GM23338 (cell line): ENCODE measurements around the gene LARGE1. TPM values are rescaled to one million over a fixed set of nuclear protein-coding genes. Genes with fewer than 3 reads are reported as not detected.

Experiments used
- ATAC-seq: fragments of 200-7000 bp; cut with Tn5 transposase; 3 replicates; pipeline ENCODE4 v1.9.1; 2020
- DNase-seq: peaks from one replicate; pipeline ENCODE4 v3.0.0-alpha.2; 2015; ENCODE audit warnings: low spot score
- H2AFZ ChIP-seq: fragments of 200-600 bp; sonication (generic); 2 replicates; pipeline ENCODE4 v1.8.0; 2016; ENCODE audit warnings: antibody characterized with exemption, mild to moderate bottlenecking, moderate library complexity
- H3F3A ChIP-seq: fragments of 200-600 bp; sonication (generic); replicated peaks from 2 replicates; pipeline ENCODE4 v1.8.0; 2017; ENCODE audit warnings: antibody characterized with exemption, mixed run types, low read depth
- H3K27ac ChIP-seq: fragments of 200-600 bp; sonication (generic); 2 replicates; pipeline ENCODE4 v1.6.1; 2016; ENCODE audit warnings: low read depth
- H3K27me3 ChIP-seq: fragments of 200-600 bp; sonication (generic); 2 replicates; pipeline ENCODE4 v1.8.0; 2016; ENCODE audit warnings: mild to moderate bottlenecking, mixed run types, moderate library complexity; ENCODE audit not compliant: insufficient read depth
- H3K36me3 ChIP-seq: fragments of 200-600 bp; sonication (generic); 2 replicates; pipeline ENCODE4 v1.8.0; 2016; ENCODE audit warnings: mild to moderate bottlenecking; ENCODE audit not compliant: insufficient read depth
- H3K4me1 ChIP-seq: fragments of 200-600 bp; sonication (generic); 2 replicates; pipeline ENCODE4 v1.8.0; 2016; ENCODE audit warnings: mild to moderate bottlenecking, moderate library complexity; ENCODE audit not compliant: insufficient read depth
- H3K4me2 ChIP-seq: fragments of 200-600 bp; sonication (generic); 2 replicates; pipeline ENCODE4 v1.7.1; 2017; ENCODE audit warnings: mixed run types
- H3K4me3 ChIP-seq: fragments of 200-600 bp; sonication (generic); 2 replicates; pipeline ENCODE4 v1.6.1; 2016; ENCODE audit warnings: mixed run types
- H3K79me2 ChIP-seq: fragments of 200-600 bp; sonication (generic); replicated peaks from 2 replicates; pipeline ENCODE4 v1.8.0; 2017; ENCODE audit warnings: mild to moderate bottlenecking; ENCODE audit not compliant: insufficient read depth
- H3K9me2 ChIP-seq: fragments of 200-600 bp; sonication (generic); 2 replicates; pipeline ENCODE4 v1.8.0; 2017; ENCODE audit not compliant: insufficient read depth
- H4K20me1 ChIP-seq: fragments of 200-600 bp; sonication (generic); replicated peaks from 2 replicates; pipeline ENCODE4 v1.8.0; 2017; ENCODE audit warnings: mild to moderate bottlenecking; ENCODE audit not compliant: insufficient read depth
- H3K27ac Mint-ChIP-seq: 2 replicates; pipeline ENCODE4 v1.8.0; 2020; ENCODE audit warnings: inconsistent platforms, mild to moderate bottlenecking, moderate library complexity, mixed read lengths
- H3K27me3 Mint-ChIP-seq: 3 replicates; pipeline ENCODE4 v1.8.0; 2022; ENCODE audit warnings: low read depth, mild to moderate bottlenecking, moderate library complexity, mixed read lengths, inconsistent platforms; ENCODE audit not compliant: insufficient read depth, poor library complexity
- H3K36me3 Mint-ChIP-seq: 3 replicates; pipeline ENCODE4 v1.8.0; 2021; ENCODE audit warnings: low read depth, mild to moderate bottlenecking, inconsistent platforms, moderate library complexity, mixed read lengths
- H3K4me1 Mint-ChIP-seq: 3 replicates; pipeline ENCODE4 v1.8.0; 2020; ENCODE audit warnings: mild to moderate bottlenecking, inconsistent platforms, mixed read lengths
- H3K4me3 Mint-ChIP-seq: 3 replicates; pipeline ENCODE4 v1.8.0; 2021; ENCODE audit warnings: moderate library complexity, mild to moderate bottlenecking, inconsistent platforms, mixed read lengths
- H3K9me3 Mint-ChIP-seq: 3 replicates; pipeline ENCODE4 v1.8.0; 2020; ENCODE audit warnings: moderate library complexity, mild to moderate bottlenecking, inconsistent platforms, mixed read lengths
- CREB1 ChIP-seq: fragments of 250-450 bp; sonication (Bioruptor Pico); IDR thresholded peaks from 2 replicates; pipeline ENCODE4 v1.5.0; 2020; ENCODE audit warnings: low read depth, mild to moderate bottlenecking, moderate library complexity
- EZH2 ChIP-seq: fragments of 200-600 bp; sonication (generic); IDR thresholded peaks from one replicate; pipeline ENCODE4 v1.8.0; 2017; ENCODE audit warnings: antibody characterized with exemption, mild to moderate bottlenecking, low read depth; ENCODE audit not compliant: unreplicated experiment
- EZH2phosphoT487 ChIP-seq: fragments of 200-600 bp; sonication (generic); IDR thresholded peaks from one replicate; pipeline ENCODE4 v1.8.1; 2018; ENCODE audit warnings: antibody characterized with exemption; ENCODE audit not compliant: unreplicated experiment
- JUNB ChIP-seq: IDR thresholded peaks from one replicate; pipeline ENCODE4 v1.6.1; 2016; ENCODE audit warnings: antibody characterized with exemption; ENCODE audit not compliant: unreplicated experiment
- NANOG ChIP-seq: IDR thresholded peaks from 2 replicates; pipeline ENCODE4 v1.6.1; 2016; ENCODE audit warnings: antibody characterized with exemption, borderline replicate concordance
- POLR2AphosphoS5 ChIP-seq: IDR thresholded peaks from 2 replicates; pipeline ENCODE4 v1.6.1; 2016; ENCODE audit warnings: antibody characterized with exemption, low read depth
- STAT1 ChIP-seq: IDR thresholded peaks from one replicate; pipeline ENCODE4 v1.6.1; 2016; ENCODE audit warnings: antibody characterized with exemption; ENCODE audit not compliant: unreplicated experiment
- ZNF114 ChIP-seq: fragments of 250-450 bp; sonication (Bioruptor Pico); IDR thresholded peaks from 2 replicates; pipeline ENCODE4 v1.5.0; 2020; ENCODE audit warnings: mild to moderate bottlenecking, moderate library complexity
- ZNF331 ChIP-seq: fragments of 250-450 bp; sonication (Bioruptor Pico); IDR thresholded peaks from 2 replicates; pipeline ENCODE4 v1.5.0; 2020; ENCODE audit warnings: low read depth, mild to moderate bottlenecking, moderate library complexity
- polyA plus RNA-seq: library from polyadenylated mRNA; unstranded; fragments of >200 nt; fragmentation: Nextera tagmentation; extraction: Ambion mirVana; gene quantifications from 2 replicates; pipeline ENCODE4 v1.2.1, GENCODE V29; 2016
- total RNA-seq: library from RNA; depleted of rRNA; stranded (reverse); fragments of >200 nt; shearing (Covaris generic); gene quantifications from 2 replicates; pipeline ENCODE4 v1.2.3, GENCODE V29; 2014
- TF ChIP-seq, protein P1 (sequence below): IDR thresholded peaks from one replicate; pipeline ENCODE4 v1.6.1; 2018; ENCODE audit warnings: antibody characterized with exemption; ENCODE audit not compliant: unreplicated experiment
- TF ChIP-seq, protein P2 (sequence below): IDR thresholded peaks from 2 replicates; pipeline ENCODE4 v1.6.1; 2016; ENCODE audit warnings: antibody characterized with exemption
- TF ChIP-seq, protein P3 (sequence below): fragments of 250-450 bp; sonication (Bioruptor Pico); IDR thresholded peaks from 2 replicates; pipeline ENCODE4 v1.5.0; 2020; ENCODE audit warnings: mild to moderate bottlenecking, moderate library complexity
- TF ChIP-seq, protein P4 (sequence below), 2 experiments: fragments of 200-600 bp in 1 of 2; sonication (generic) in 1 of 2; conservative IDR thresholded peaks; 2 replicates each; pipeline versions ENCODE4 v1.5.1 to v1.6.1; 2016 to 2017; ENCODE audit warnings: antibody characterized with exemption in 2 of 2, low read depth in 2 of 2, mild to moderate bottlenecking in 2 of 2, moderate library complexity in 1 of 2

Gene LARGE1
- total and polyA plus RNA-seq, 2 experiments from 2014 or later = 12.8 to 75.6 TPM

DNA sequence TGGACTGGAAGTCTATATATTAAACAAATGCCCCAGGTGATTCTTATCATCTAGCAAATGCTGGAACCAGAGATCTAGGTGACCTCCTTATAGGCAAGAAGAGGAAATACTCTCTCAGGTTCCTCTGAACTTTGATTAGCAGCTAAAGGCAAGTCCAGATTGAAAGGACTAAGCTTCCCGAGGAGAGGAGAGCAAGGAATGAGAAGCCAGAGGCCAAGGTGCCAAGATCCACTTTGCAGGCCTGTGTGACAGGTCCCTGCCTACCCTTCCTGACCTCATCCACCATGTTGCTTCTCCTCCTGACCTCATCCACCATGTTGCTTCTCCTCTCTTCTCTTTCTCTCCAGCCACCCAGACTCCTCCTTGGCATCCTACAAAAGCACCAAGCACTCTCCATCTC, 173.2 kb downstream of the LARGE1 start:
- ATAC-seq (no peak), DNase-seq (no peak)
- Histone ChIP-seq H3K27me3 (no peaks in the 10 kb centered on the region), H3K4me1 (no peaks in the 10 kb centered on the region; the same call in 1 of the 2 replicates), H3K4me2 (no peak overlapping the region), H2AFZ (no peak overlapping the region), H3K79me2 (peaks cover 97% of the 10 kb centered on the region), H3K4me3 (no peak overlapping the region), H4K20me1 (peaks cover 31% of the 10 kb centered on the region), H3K9me2 (no peaks in the 10 kb centered on the region), H3K27ac (no peak overlapping the region), H3K36me3 (no peaks in the 10 kb centered on the region; the same call in 1 of the 2 replicates), H3F3A (no peaks in the 10 kb centered on the region)
- peaks cover 52% of the 10 kb centered on the region for H3K36me3 Mint-ChIP-seq
- H3K27ac Mint-ChIP-seq = no peak overlapping the region
- TF ChIP-seq NANOG (no peak), EZH2 (no peak), ZNF114 (CRISPR knock-in tag) (no peak), STAT1 (no peak), JUNB (no peak), EZH2phosphoT487 (no peak), ZNF331 (CRISPR knock-in tag) (no peak), CREB1 (CRISPR knock-in tag) (no peak), POLR2AphosphoS5 (no peak)
- TF ChIP-seq, protein P1, sequence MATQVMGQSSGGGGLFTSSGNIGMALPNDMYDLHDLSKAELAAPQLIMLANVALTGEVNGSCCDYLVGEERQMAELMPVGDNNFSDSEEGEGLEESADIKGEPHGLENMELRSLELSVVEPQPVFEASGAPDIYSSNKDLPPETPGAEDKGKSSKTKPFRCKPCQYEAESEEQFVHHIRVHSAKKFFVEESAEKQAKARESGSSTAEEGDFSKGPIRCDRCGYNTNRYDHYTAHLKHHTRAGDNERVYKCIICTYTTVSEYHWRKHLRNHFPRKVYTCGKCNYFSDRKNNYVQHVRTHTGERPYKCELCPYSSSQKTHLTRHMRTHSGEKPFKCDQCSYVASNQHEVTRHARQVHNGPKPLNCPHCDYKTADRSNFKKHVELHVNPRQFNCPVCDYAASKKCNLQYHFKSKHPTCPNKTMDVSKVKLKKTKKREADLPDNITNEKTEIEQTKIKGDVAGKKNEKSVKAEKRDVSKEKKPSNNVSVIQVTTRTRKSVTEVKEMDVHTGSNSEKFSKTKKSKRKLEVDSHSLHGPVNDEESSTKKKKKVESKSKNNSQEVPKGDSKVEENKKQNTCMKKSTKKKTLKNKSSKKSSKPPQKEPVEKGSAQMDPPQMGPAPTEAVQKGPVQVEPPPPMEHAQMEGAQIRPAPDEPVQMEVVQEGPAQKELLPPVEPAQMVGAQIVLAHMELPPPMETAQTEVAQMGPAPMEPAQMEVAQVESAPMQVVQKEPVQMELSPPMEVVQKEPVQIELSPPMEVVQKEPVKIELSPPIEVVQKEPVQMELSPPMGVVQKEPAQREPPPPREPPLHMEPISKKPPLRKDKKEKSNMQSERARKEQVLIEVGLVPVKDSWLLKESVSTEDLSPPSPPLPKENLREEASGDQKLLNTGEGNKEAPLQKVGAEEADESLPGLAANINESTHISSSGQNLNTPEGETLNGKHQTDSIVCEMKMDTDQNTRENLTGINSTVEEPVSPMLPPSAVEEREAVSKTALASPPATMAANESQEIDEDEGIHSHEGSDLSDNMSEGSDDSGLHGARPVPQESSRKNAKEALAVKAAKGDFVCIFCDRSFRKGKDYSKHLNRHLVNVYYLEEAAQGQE = no peak
- TF ChIP-seq, protein P2, sequence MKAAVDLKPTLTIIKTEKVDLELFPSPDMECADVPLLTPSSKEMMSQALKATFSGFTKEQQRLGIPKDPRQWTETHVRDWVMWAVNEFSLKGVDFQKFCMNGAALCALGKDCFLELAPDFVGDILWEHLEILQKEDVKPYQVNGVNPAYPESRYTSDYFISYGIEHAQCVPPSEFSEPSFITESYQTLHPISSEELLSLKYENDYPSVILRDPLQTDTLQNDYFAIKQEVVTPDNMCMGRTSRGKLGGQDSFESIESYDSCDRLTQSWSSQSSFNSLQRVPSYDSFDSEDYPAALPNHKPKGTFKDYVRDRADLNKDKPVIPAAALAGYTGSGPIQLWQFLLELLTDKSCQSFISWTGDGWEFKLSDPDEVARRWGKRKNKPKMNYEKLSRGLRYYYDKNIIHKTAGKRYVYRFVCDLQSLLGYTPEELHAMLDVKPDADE = no peak
- TF ChIP-seq, protein P3, sequence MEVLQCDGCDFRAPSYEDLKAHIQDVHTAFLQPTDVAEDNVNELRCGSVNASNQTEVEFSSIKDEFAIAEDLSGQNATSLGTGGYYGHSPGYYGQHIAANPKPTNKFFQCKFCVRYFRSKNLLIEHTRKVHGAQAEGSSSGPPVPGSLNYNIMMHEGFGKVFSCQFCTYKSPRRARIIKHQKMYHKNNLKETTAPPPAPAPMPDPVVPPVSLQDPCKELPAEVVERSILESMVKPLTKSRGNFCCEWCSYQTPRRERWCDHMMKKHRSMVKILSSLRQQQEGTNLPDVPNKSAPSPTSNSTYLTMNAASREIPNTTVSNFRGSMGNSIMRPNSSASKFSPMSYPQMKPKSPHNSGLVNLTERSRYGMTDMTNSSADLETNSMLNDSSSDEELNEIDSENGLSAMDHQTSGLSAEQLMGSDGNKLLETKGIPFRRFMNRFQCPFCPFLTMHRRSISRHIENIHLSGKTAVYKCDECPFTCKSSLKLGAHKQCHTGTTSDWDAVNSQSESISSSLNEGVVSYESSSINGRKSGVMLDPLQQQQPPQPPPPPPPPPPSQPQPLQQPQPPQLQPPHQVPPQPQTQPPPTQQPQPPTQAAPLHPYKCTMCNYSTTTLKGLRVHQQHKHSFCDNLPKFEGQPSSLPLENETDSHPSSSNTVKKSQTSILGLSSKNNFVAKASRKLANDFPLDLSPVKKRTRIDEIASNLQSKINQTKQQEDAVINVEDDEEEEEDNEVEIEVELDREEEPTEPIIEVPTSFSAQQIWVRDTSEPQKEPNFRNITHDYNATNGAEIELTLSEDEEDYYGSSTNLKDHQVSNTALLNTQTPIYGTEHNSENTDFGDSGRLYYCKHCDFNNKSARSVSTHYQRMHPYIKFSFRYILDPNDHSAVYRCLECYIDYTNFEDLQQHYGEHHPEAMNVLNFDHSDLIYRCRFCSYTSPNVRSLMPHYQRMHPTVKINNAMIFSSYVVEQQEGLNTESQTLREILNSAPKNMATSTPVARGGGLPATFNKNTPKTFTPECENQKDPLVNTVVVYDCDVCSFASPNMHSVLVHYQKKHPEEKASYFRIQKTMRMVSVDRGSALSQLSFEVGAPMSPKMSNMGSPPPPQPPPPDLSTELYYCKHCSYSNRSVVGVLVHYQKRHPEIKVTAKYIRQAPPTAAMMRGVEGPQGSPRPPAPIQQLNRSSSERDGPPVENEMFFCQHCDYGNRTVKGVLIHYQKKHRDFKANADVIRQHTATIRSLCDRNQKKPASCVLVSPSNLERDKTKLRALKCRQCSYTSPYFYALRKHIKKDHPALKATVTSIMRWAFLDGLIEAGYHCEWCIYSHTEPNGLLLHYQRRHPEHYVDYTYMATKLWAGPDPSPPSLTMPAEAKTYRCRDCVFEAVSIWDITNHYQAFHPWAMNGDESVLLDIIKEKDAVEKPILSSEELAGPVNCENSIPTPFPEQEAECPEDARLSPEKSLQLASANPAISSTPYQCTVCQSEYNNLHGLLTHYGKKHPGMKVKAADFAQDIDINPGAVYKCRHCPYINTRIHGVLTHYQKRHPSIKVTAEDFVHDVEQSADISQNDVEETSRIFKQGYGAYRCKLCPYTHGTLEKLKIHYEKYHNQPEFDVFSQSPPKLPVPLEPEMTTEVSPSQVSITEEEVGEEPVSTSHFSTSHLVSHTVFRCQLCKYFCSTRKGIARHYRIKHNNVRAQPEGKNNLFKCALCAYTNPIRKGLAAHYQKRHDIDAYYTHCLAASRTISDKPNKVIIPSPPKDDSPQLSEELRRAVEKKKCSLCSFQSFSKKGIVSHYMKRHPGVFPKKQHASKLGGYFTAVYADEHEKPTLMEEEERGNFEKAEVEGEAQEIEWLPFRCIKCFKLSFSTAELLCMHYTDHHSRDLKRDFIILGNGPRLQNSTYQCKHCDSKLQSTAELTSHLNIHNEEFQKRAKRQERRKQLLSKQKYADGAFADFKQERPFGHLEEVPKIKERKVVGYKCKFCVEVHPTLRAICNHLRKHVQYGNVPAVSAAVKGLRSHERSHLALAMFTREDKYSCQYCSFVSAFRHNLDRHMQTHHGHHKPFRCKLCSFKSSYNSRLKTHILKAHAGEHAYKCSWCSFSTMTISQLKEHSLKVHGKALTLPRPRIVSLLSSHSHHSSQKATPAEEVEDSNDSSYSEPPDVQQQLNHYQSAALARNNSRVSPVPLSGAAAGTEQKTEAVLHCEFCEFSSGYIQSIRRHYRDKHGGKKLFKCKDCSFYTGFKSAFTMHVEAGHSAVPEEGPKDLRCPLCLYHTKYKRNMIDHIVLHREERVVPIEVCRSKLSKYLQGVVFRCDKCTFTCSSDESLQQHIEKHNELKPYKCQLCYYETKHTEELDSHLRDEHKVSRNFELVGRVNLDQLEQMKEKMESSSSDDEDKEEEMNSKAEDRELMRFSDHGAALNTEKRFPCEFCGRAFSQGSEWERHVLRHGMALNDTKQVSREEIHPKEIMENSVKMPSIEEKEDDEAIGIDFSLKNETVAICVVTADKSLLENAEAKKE (CRISPR knock-in tag) = no peak
- TF ChIP-seq, protein P4, sequence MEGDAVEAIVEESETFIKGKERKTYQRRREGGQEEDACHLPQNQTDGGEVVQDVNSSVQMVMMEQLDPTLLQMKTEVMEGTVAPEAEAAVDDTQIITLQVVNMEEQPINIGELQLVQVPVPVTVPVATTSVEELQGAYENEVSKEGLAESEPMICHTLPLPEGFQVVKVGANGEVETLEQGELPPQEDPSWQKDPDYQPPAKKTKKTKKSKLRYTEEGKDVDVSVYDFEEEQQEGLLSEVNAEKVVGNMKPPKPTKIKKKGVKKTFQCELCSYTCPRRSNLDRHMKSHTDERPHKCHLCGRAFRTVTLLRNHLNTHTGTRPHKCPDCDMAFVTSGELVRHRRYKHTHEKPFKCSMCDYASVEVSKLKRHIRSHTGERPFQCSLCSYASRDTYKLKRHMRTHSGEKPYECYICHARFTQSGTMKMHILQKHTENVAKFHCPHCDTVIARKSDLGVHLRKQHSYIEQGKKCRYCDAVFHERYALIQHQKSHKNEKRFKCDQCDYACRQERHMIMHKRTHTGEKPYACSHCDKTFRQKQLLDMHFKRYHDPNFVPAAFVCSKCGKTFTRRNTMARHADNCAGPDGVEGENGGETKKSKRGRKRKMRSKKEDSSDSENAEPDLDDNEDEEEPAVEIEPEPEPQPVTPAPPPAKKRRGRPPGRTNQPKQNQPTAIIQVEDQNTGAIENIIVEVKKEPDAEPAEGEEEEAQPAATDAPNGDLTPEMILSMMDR (conservative IDR thresholded peaks at IDR 0.05; ENCODE audit: low read depth in 2 of 2) = no peak
- no peaks in the 10 kb centered on the region; the same call in 2 of the 3 replicates for H3K9me3 Mint-ChIP-seq
- no peak overlapping the region for H3K4me3 Mint-ChIP-seq
- H3K27me3 Mint-ChIP-seq = peaks cover 9% of the 10 kb centered on the region
- peaks cover 18% of the 10 kb centered on the region for H3K4me1 Mint-ChIP-seq
